HEK293T (cell line): ENCODE results near the gene GALNT14.

ENCODE experiments used
- CTCF ChIA-PET: fragments of 350-600 bp; formaldehyde crosslinking; extraction: SDS; loops from one replicate; lab custom pipeline; 2021; ENCODE audit warnings: antibody characterized with exemption, inconsistent platforms; lab: Yijun Ruan, JAX
- POLR2A ChIA-PET: fragments of 350-600 bp; formaldehyde crosslinking; extraction: SDS; loops from one replicate; lab custom pipeline; 2020; ENCODE audit warnings: antibody characterized with exemption, inconsistent platforms; lab: Yijun Ruan, JAX
- DNase-seq: peaks from one replicate; pipeline ENCODE4 v3.0.0; 2012; ENCODE audit warnings: mixed read lengths; ENCODE audit errors: extremely low spot score
- ARNT ChIP-seq: fragments of 450-650 bp; IDR thresholded peaks from 2 replicates; pipeline ENCODE4 v1.6.1; 2017; ENCODE audit warnings: mild to moderate bottlenecking
- BHLHE40 ChIP-seq: fragments of 450-650 bp; IDR thresholded peaks from 2 replicates; pipeline ENCODE4 v1.6.1; 2016; ENCODE audit warnings: mild to moderate bottlenecking, moderate library complexity, borderline replicate concordance
- CTBP1 ChIP-seq: fragments of 450-650 bp; IDR thresholded peaks from 2 replicates; pipeline ENCODE4 v1.6.1; 2016; ENCODE audit warnings: borderline replicate concordance
- ELF4 ChIP-seq: fragments of 450-650 bp; IDR thresholded peaks from 2 replicates; pipeline ENCODE4 v1.6.1; 2017; ENCODE audit warnings: antibody characterized with exemption
- FOXA1 ChIP-seq: fragments of 450-650 bp; IDR thresholded peaks from 2 replicates; pipeline ENCODE4 v1.6.1; 2016; ENCODE audit warnings: mild to moderate bottlenecking
- FOXK2 ChIP-seq: fragments of 450-650 bp; IDR thresholded peaks from 2 replicates; pipeline ENCODE4 v1.6.1; 2016; ENCODE audit warnings: mild to moderate bottlenecking
- FOXM1 ChIP-seq: fragments of 450-650 bp; IDR thresholded peaks from 2 replicates; pipeline ENCODE4 v1.6.1; 2017; ENCODE audit warnings: mild to moderate bottlenecking, borderline replicate concordance
- HDGF ChIP-seq: fragments of 450-650 bp; IDR thresholded peaks from 2 replicates; pipeline ENCODE4 v1.6.1; 2017; ENCODE audit warnings: antibody characterized with exemption, borderline replicate concordance
- L3MBTL2 ChIP-seq: fragments of 450-650 bp; conservative IDR thresholded peaks from 2 replicates; pipeline ENCODE4 v1.6.1; 2016; ENCODE audit warnings: mild to moderate bottlenecking
- LEF1 ChIP-seq: fragments of 450-650 bp; IDR thresholded peaks from 2 replicates; pipeline ENCODE4 v1.6.1; 2017; ENCODE audit warnings: mild to moderate bottlenecking, borderline replicate concordance
- NFRKB ChIP-seq: fragments of 450-650 bp; IDR thresholded peaks from 2 replicates; pipeline ENCODE4 v1.6.1; 2016; ENCODE audit warnings: mild to moderate bottlenecking, moderate library complexity
- PKNOX1 ChIP-seq: fragments of 450-650 bp; IDR thresholded peaks from 2 replicates; pipeline ENCODE4 v1.6.1; 2016
- SP1 ChIP-seq: fragments of 450-650 bp; IDR thresholded peaks from 2 replicates; pipeline ENCODE4 v1.6.1; 2017
- SUZ12 ChIP-seq: fragments of 450-650 bp; IDR thresholded peaks from 2 replicates; pipeline ENCODE4 v1.6.1; 2016; ENCODE audit warnings: mild to moderate bottlenecking
- TARDBP ChIP-seq: fragments of 450-650 bp; IDR thresholded peaks from 2 replicates; pipeline ENCODE4 v1.6.1; 2016
- ZNF384 ChIP-seq: fragments of 450-650 bp; IDR thresholded peaks from 2 replicates; pipeline ENCODE4 v1.6.1; 2016

The GALNT14 gene

GRCh38 chr2:30935795-30936194 is 202.4 kb downstream of the GALNT14 start:
- CTCF ChIA-PET = interaction anchor here (0.6 kb wide), 1 partner anchor 27 kb away, joined by 3 read pairs; no protein-coding TSS in a partner anchor
- POLR2A ChIA-PET = no interaction called here
- no peak for DNase-seq
- TF ChIP-seq NFRKB = no peak
- no peak for TF ChIP-seq PKNOX1
- TF ChIP-seq SUZ12 = no peak
- no peak for TF ChIP-seq ARNT
- TF ChIP-seq ELF4 = no peak
- TF ChIP-seq FOXA1 = no peak
- TF ChIP-seq CTBP1 = no peak
- TF ChIP-seq TARDBP = no peak

- ChIA-PET POLR2A (no interaction called here), CTCF (no interaction called here)
- TF ChIP-seq SP1 = no peak
- TF ChIP-seq NFRKB = no peak
- TF ChIP-seq ELF4 = no peak
- TF ChIP-seq TARDBP = no peak
- no peak for TF ChIP-seq CTBP1
- TF ChIP-seq FOXM1 = no peak
- no peak for TF ChIP-seq HDGF
- no peak for TF ChIP-seq SUZ12
- no peak for TF ChIP-seq FOXA1
- TF ChIP-seq LEF1 = no peak
- TF ChIP-seq ARNT = no peak
- TF ChIP-seq ZNF384 = no peak
- no peak for TF ChIP-seq BHLHE40
- DNase-seq = no peak
Observed at GRCh38 chr2:30934066-30934465, 204.2 kb downstream of the GALNT14 start.

GRCh38 chr2:30933496-30933895 is 204.7 kb downstream of the GALNT14 start:
- TF ChIP-seq PKNOX1 (no peak), ARNT (no peak), HDGF (no peak), ELF4 (no peak), FOXA1 (no peak), L3MBTL2 (no peak), TARDBP (no peak), CTBP1 (no peak), FOXK2 (no peak), FOXM1 (no peak), SP1 (no peak), ZNF384 (no peak), NFRKB (no peak), BHLHE40 (no peak), SUZ12 (no peak), LEF1 (no peak)
- CTCF ChIA-PET = no interaction called here
- POLR2A ChIA-PET = no interaction called here

GRCh38 chr2:30932870-30933269 is 205.4 kb downstream of the GALNT14 start:
- CTCF ChIA-PET = no interaction called here
- TF ChIP-seq FOXM1 = no peak
- no peak for TF ChIP-seq SP1
- no peak for TF ChIP-seq CTBP1
- no peak for TF ChIP-seq SUZ12
- TF ChIP-seq LEF1 = no peak
- TF ChIP-seq BHLHE40 = no peak
- TF ChIP-seq ELF4 = no peak
- no peak for TF ChIP-seq PKNOX1
- TF ChIP-seq HDGF = no peak
- no peak for TF ChIP-seq NFRKB
- TF ChIP-seq ZNF384 = no peak
- TF ChIP-seq L3MBTL2 = no peak
- no peak for TF ChIP-seq FOXK2
- TF ChIP-seq FOXA1 = no peak
- no peak for TF ChIP-seq ARNT
- TF ChIP-seq TARDBP = no peak
- no peak for DNase-seq
- POLR2A ChIA-PET = no interaction called here

More at GRCh38 chr2:30933496-30933895, 204.7 kb downstream of the GALNT14 start:
- no peak for DNase-seq

GRCh38 chr2:30931841-30932407 is 206.3 kb downstream of the GALNT14 start:
- TF ChIP-seq FOXA1 (no peak), FOXK2 (no peak), CTBP1 (no peak), SP1 (no peak), NFRKB (no peak), L3MBTL2 (no peak), TARDBP (no peak), PKNOX1 (no peak), ARNT (no peak), FOXM1 (no peak), SUZ12 (no peak), HDGF (no peak), BHLHE40 (no peak), LEF1 (no peak), ZNF384 (no peak), ELF4 (no peak)
- CTCF ChIA-PET = no interaction called here
- DNase-seq = no peak
- POLR2A ChIA-PET = no interaction called here
